ENCODE measurements around the gene HECW1. TPM values are rescaled to one million over a fixed set of nuclear protein-coding genes. Genes with fewer than 3 reads are reported as not detected.

The HECW1 gene
- total RNA-seq, 1 donor from 2014 or later: not detected

GRCh38 chr7:43405948-43406347, 293.5 kb downstream of the HECW1 start:
- no peak for DNase-seq (ENCODE audit: low read depth, low spot score)

GRCh38 chr7:43406961-43407360, 294.5 kb downstream of the HECW1 start:
- no peak for DNase-seq (ENCODE audit: low read depth, low spot score)

GRCh38 chr7:43408981-43409380, 296.5 kb downstream of the HECW1 start:
- DNase-seq (ENCODE audit: low read depth, low spot score): no peak

- no peak for DNase-seq (ENCODE audit: low read depth, low spot score)
These were observed 305.0 kb downstream of the HECW1 start for GRCh38 chr7:43417455-43417854.

- DNase-seq (ENCODE audit: low read depth, low spot score): no peak
These were observed 318.0 kb downstream of the HECW1 start for GRCh38 chr7:43430411-43430810.

- DNase-seq (ENCODE audit: low read depth, low spot score): no peak
These were observed 318.7 kb downstream of the HECW1 start for GRCh38 chr7:43431020-43431595.

GRCh38 chr7:43433639-43434038, 321.2 kb downstream of the HECW1 start:
- DNase-seq (ENCODE audit: low read depth, low spot score): no peak

- no peak for DNase-seq (ENCODE audit: low read depth, low spot score)
These were observed 324.6 kb downstream of the HECW1 start for GRCh38 chr7:43437001-43437400.

- DNase-seq (ENCODE audit: low read depth, low spot score): no peak
These were observed 326.5 kb downstream of the HECW1 start for GRCh38 chr7:43438897-43439479.

- peak; percentile 3 for DNase-seq (ENCODE audit: low read depth, low spot score)
These were observed 327.4 kb downstream of the HECW1 start for GRCh38 chr7:43439631-43440401.

GRCh38 chr7:43441231-43442130, 329.0 kb downstream of the HECW1 start:
- DNase-seq (ENCODE audit: low read depth, low spot score): no peak

- no peak for DNase-seq (ENCODE audit: low read depth, low spot score)
These were observed 330.9 kb downstream of the HECW1 start for GRCh38 chr7:43443381-43443780.

- no peak for DNase-seq (ENCODE audit: low read depth, low spot score)
These were observed 332.5 kb downstream of the HECW1 start for GRCh38 chr7:43444711-43445578.

GRCh38 chr7:43449577-43449976, 337.1 kb downstream of the HECW1 start:
- no peak for DNase-seq (ENCODE audit: low read depth, low spot score)

GRCh38 chr7:43450894-43451293, 338.4 kb downstream of the HECW1 start:
- DNase-seq (ENCODE audit: low read depth, low spot score): no peak

- DNase-seq (ENCODE audit: low read depth, low spot score): peak; percentile 3
These were observed 342.6 kb downstream of the HECW1 start for GRCh38 chr7:43454936-43455518.

- no peak for DNase-seq (ENCODE audit: low read depth, low spot score)
These were observed 343.8 kb downstream of the HECW1 start for GRCh38 chr7:43456200-43456599.

- no peak for DNase-seq (ENCODE audit: low read depth, low spot score)
These were observed 346.0 kb downstream of the HECW1 start for GRCh38 chr7:43458330-43459018.

- no peak for DNase-seq (ENCODE audit: low read depth, low spot score)
These were observed 346.5 kb downstream of the HECW1 start for GRCh38 chr7:43459019-43459337.

Data from pulmonary artery endothelial cell (primary cell).